ENCODE measurements around the gene ZNRF2. TPM values are rescaled to one million over a fixed set of nuclear protein-coding genes. Genes with fewer than 3 reads are reported as not detected.
A peak's percentile ranks its signal among the peaks of the same experiment; 100 is the strongest.

The ZNRF2 gene
- total and polyA plus RNA-seq, 2 experiments from 2014 or later: 11.0 to 18.8 TPM

GRCh38 chr7:30255064-30255769 is 29.2 kb upstream of the ZNRF2 start:
- H3K9me3 ChIP-seq (ENCODE audit: low read depth): no peaks in the 10 kb centered on the region
- WGBS (ENCODE audit: low lambda C conversion rate, missing lambda C conversion rate): 60% methylated on average over 4 of the region's 4 CpGs
- peak; percentile 45 for DNase-seq (ENCODE audit: low spot score)
- no peaks in the 10 kb centered on the region for H3K27me3 ChIP-seq
- H4K20me1 ChIP-seq (ENCODE audit: insufficient read depth, poor library complexity, severe bottlenecking): no peaks in the 10 kb centered on the region
- no peak overlapping the region for H3K4me3 ChIP-seq
- peak overlapping the region; percentile 63 for H3K27ac ChIP-seq
- no peaks in the 10 kb centered on the region for H3K9me2 ChIP-seq (replicated peaks; ENCODE audit: insufficient read depth)
- peak overlapping the region; percentile 47 for H3K4me2 ChIP-seq
- no peak for TF ChIP-seq CTCF (IDR thresholded peaks at IDR 0.05; ENCODE audit: poor library complexity)
- TF ChIP-seq EZH2 (IDR thresholded peaks at IDR 0.05; ENCODE audit: borderline replicate concordance): no peak
- TF ChIP-seq EZH2phosphoT487 (IDR thresholded peaks at IDR 0.05; ENCODE audit: low read depth, severe bottlenecking, unreplicated experiment): no peak
- H3K79me2 ChIP-seq: no peaks in the 10 kb centered on the region
- H2AFZ ChIP-seq: no peak overlapping the region
- H3K4me1 ChIP-seq (ENCODE audit: insufficient read depth): peaks cover 27% of the 10 kb centered on the region
- H3K36me3 ChIP-seq (replicated peaks; ENCODE audit: insufficient read depth, low read depth): no peaks in the 10 kb centered on the region

- H3K4me3 ChIP-seq: no peak overlapping the region
- H3K4me1 ChIP-seq (ENCODE audit: insufficient read depth): peaks cover 27% of the 10 kb centered on the region
- 96% methylated on average over 10 of the region's 10 CpGs for WGBS (ENCODE audit: low lambda C conversion rate, missing lambda C conversion rate)
- H3K27me3 ChIP-seq: no peaks in the 10 kb centered on the region
- no peak for DNase-seq (ENCODE audit: low spot score)
- H3K27ac ChIP-seq: no peak overlapping the region
- no peak for TF ChIP-seq EZH2 (IDR thresholded peaks at IDR 0.05; ENCODE audit: borderline replicate concordance)
- no peak for TF ChIP-seq CTCF (IDR thresholded peaks at IDR 0.05; ENCODE audit: poor library complexity)
- TF ChIP-seq EZH2phosphoT487 (IDR thresholded peaks at IDR 0.05; ENCODE audit: low read depth, severe bottlenecking, unreplicated experiment): no peak
- no peaks in the 10 kb centered on the region for H3K79me2 ChIP-seq
- H2AFZ ChIP-seq: no peak overlapping the region
- no peak overlapping the region for H3K4me2 ChIP-seq
- no peaks in the 10 kb centered on the region for H4K20me1 ChIP-seq (ENCODE audit: insufficient read depth, poor library complexity, severe bottlenecking)
- no peaks in the 10 kb centered on the region for H3K9me2 ChIP-seq (replicated peaks; ENCODE audit: insufficient read depth)
- no peaks in the 10 kb centered on the region for H3K36me3 ChIP-seq (replicated peaks; ENCODE audit: insufficient read depth, low read depth)
- H3K9me3 ChIP-seq (ENCODE audit: low read depth): no peaks in the 10 kb centered on the region
These were observed 28.0 kb upstream of the ZNRF2 start for GRCh38 chr7:30256349-30256858.

- Histone ChIP-seq H3K4me1 (ENCODE audit: insufficient read depth) (peaks cover 11% of the 10 kb centered on the region), H3K27me3 (no peaks in the 10 kb centered on the region), H3K27ac (no peak overlapping the region), H3K9me3 (ENCODE audit: low read depth) (no peaks in the 10 kb centered on the region), H2AFZ (no peak overlapping the region), H3K36me3 (replicated peaks; ENCODE audit: insufficient read depth, low read depth) (no peaks in the 10 kb centered on the region), H3K4me3 (no peak overlapping the region), H3K4me2 (no peak overlapping the region), H3K79me2 (no peaks in the 10 kb centered on the region), H4K20me1 (ENCODE audit: insufficient read depth, poor library complexity, severe bottlenecking) (no peaks in the 10 kb centered on the region), H3K9me2 (replicated peaks; ENCODE audit: insufficient read depth) (no peaks in the 10 kb centered on the region)
- WGBS (ENCODE audit: low lambda C conversion rate, missing lambda C conversion rate): 100% methylated on average over 1 of the region's 1 CpG
- no peak for DNase-seq (ENCODE audit: low spot score)
- TF ChIP-seq EZH2 (IDR thresholded peaks at IDR 0.05; ENCODE audit: borderline replicate concordance): no peak
- TF ChIP-seq CTCF (IDR thresholded peaks at IDR 0.05; ENCODE audit: poor library complexity): no peak
- TF ChIP-seq EZH2phosphoT487 (IDR thresholded peaks at IDR 0.05; ENCODE audit: low read depth, severe bottlenecking, unreplicated experiment): no peak
These were observed 24.1 kb upstream of the ZNRF2 start for GRCh38 chr7:30260246-30260768.
